K562 (cell line): Measurements from ENCODE around the gene FRMPD1. TPM values are rescaled to one million over a fixed set of nuclear protein-coding genes. Genes with fewer than 3 reads are reported as not detected.

Experiments
- BRCA1 ChIP-seq, 2 experiments: fragments of 450-650 bp in 1 of 2; sonication (generic) in 1 of 2; formaldehyde crosslinking in 1 of 2; IDR thresholded peaks; 2 replicates each; pipeline versions ENCODE4 v1.5.0 to v1.6.1; 2017 to 2020; ENCODE audit warnings: mild to moderate bottlenecking in 1 of 2, missing genetic modification reagents in 1 of 2
- CBX5 ChIP-seq: IDR thresholded peaks from 2 replicates; pipeline ENCODE4 v1.6.1; 2014; ENCODE audit warnings: low read depth, borderline replicate concordance
- E2F1 ChIP-seq: sonication (generic); formaldehyde crosslinking; IDR thresholded peaks from 2 replicates; pipeline ENCODE4 v1.8.1; 2023; ENCODE audit warnings: mild to moderate bottlenecking, missing genetic modification reagents, moderate library complexity
- E2F5 ChIP-seq: sonication (generic); formaldehyde crosslinking; IDR thresholded peaks from 2 replicates; pipeline ENCODE4 v1.8.0; 2022; ENCODE audit warnings: mild to moderate bottlenecking, missing genetic modification reagents
- EGR1 ChIP-seq: fragments of 450-650 bp; conservative IDR thresholded peaks from 2 replicates; pipeline ENCODE4 v1.6.1; 2017; ENCODE audit warnings: mild to moderate bottlenecking
- ELF1 ChIP-seq: fragments of 200-800 bp; sonication (Bioruptor generic); IDR thresholded peaks from 2 replicates; pipeline ENCODE4 v1.6.1; 2016; ENCODE audit warnings: missing genetic modification characterization, missing compliant biosample characterization
- ERF ChIP-seq: fragments of 450-650 bp; formaldehyde crosslinking; IDR thresholded peaks from 2 replicates; pipeline ENCODE4 v1.4.0; 2020; ENCODE audit warnings: mild to moderate bottlenecking, mixed read lengths
- EZH2 ChIP-seq: IDR thresholded peaks from 2 replicates; pipeline ENCODE4 v1.6.1; 2012; ENCODE audit warnings: low read depth, mild to moderate bottlenecking, inconsistent platforms, low read length, borderline replicate concordance
- KLF10 ChIP-seq: fragments of 250-450 bp; sonication (Bioruptor Pico); IDR thresholded peaks from 2 replicates; pipeline ENCODE4 v1.6.1; 2021; ENCODE audit warnings: matching md5 sums
- PBX2 ChIP-seq, 2 experiments: IDR thresholded peaks in 1 of 2; conservative IDR thresholded peaks in 1 of 2; 2 replicates each; pipeline ENCODE4 v1.6.1; 2016; ENCODE audit warnings: low read depth in 2 of 2, mild to moderate bottlenecking in 1 of 2, missing compliant biosample characterization in 1 of 2, missing genetic modification characterization in 1 of 2, moderate library complexity in 1 of 2
- POLR3A ChIP-seq: IDR thresholded peaks from 2 replicates; pipeline ENCODE4 v1.6.1; 2011; ENCODE audit warnings: borderline replicate concordance, mild to moderate bottlenecking, moderate library complexity; ENCODE audit not compliant: insufficient read length, insufficient read depth; ENCODE audit errors: extremely low read depth
- TSC22D4 ChIP-seq: fragments of 450-650 bp; IDR thresholded peaks from 2 replicates; pipeline ENCODE4 v1.6.1; 2016; ENCODE audit warnings: missing genetic modification characterization, missing biosample characterization, control low read depth
- ZC3H8 ChIP-seq: fragments of 450-650 bp; IDR thresholded peaks from 2 replicates; pipeline ENCODE4 v1.6.1; 2017
- ZFX ChIP-seq: sonication (generic); formaldehyde crosslinking; IDR thresholded peaks from 2 replicates; pipeline ENCODE4 v1.8.0; 2022; ENCODE audit warnings: mild to moderate bottlenecking, missing genetic modification reagents, moderate library complexity
- polyA plus RNA-seq, 8 experiments: library from polyadenylated mRNA; depleted of rRNA in 4 of 8; stranded (reverse) in 5 of 8; unstranded in 3 of 8; fragments of >200 nt; fragmentation: Nextera tagmentation in 2 of 8; fragmentation: Illumina TruSeq in 1 of 8; extraction: Ambion mirVana in 2 of 8; extraction: Trizol in 1 of 8; gene quantifications; 2 replicates each; pipeline versions ENCODE4 v1.2.1 to v1.2.3, GENCODE V29; 2011 to 2014; ENCODE audit warnings: inconsistent platforms in 1 of 8, missing spikeins in 1 of 8
- total RNA-seq, 7 experiments: library from RNA; depleted of rRNA in 6 of 7; stranded (reverse); fragments of >200 nt in 6 of 7; fragmentation: Illumina TruSeq in 2 of 7; extraction: Trizol in 2 of 7; gene quantifications; 2 replicates each; pipeline versions ENCODE4 v1.2.1 to v1.2.3, GENCODE V29; 2011 to 2021; ENCODE audit warnings: low replicate concordance in 1 of 7
- TF ChIP-seq, protein P1 (sequence below): IDR thresholded peaks from 3 replicates; pipeline ENCODE4 v1.6.1; 2011; ENCODE audit warnings: borderline replicate concordance, mild to moderate bottlenecking, moderate library complexity; ENCODE audit not compliant: insufficient read length; ENCODE audit errors: extremely low read depth
- TF ChIP-seq, protein P2 (sequence below), 3 experiments: IDR thresholded peaks in 2 of 3; conservative IDR thresholded peaks in 1 of 3; 2 replicates each; pipeline ENCODE4 v1.5.1; 2011 to 2012; ENCODE audit warnings: low read length in 3 of 3, mild to moderate bottlenecking in 3 of 3, control low read depth in 2 of 3, improper control_type of control experiment in 1 of 3, inconsistent platforms in 1 of 3, low read depth in 1 of 3, mixed read lengths in 1 of 3, moderate library complexity in 1 of 3; ENCODE audit not compliant: insufficient read depth in 2 of 3

The FRMPD1 gene
- total and polyA plus RNA-seq, 9 of the 15 experiments (the other 6 are each of a cell fraction or from before 2014, with no cell fraction given) = not detected

DNA sequence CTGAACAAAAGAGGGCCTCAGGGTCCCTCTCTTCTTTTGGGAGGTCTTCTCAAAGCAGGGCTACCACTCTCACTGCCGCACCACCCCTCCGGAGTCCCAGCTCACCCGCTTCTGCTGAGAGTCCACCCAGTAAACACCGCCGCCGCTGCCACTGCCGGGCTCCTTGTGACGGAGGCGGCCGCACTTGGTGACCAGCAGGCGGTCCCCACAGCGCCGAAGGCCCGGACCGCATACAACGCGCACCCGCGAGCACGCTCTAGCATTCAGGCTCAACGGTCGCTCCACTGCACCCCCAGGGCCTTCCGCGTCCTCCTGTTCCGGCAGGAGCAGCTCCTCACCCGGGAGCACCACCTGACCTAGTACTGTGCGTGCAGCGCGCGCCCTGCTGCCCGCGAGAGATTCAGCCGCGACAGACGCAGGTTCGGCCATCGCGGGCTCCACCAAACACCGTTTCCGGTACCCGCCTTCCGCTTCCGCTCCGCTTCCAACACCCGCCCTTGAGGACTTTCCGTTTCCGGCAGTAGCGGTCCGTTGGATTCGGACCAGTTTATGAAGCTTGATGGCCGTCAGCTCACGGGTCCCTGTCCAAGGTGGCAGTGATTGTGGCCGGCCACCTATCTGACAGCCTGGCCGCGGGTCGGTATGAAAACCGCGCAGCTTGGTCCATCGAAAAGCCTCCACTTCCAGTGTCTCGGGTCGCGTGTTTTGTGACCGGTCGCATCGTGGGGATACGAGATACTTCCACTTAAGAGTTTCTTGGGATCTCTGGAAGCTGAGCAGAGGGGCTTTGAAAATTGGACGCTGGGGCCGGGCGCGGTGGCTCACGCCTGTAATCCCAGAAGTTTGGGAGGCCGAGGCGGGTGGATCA lies 134.1 kb downstream of the FRMPD1 start, which contains the start of gene EXOSC3 (continued):
- TF ChIP-seq PBX2 (CRISPR knock-in tag; IDR thresholded peaks at IDR 0.05; ENCODE audit: low read depth) (no peak), PBX2 (tag; conservative IDR thresholded peaks at IDR 0.05; ENCODE audit: low read depth) (no peak), ERF (no peak; the same call in 1 of the 2 replicates), ZFX (CRISPR knock-in tag) (peak; percentile 90), ZC3H8 (no peak), KLF10 (no peak), TSC22D4 (tag) (no peak), EZH2 (no peak), BRCA1 (IDR thresholded peaks at IDR 0.05) (no peak), BRCA1 (CRISPR knock-in tag; IDR thresholded peaks at IDR 0.05) (no peak), EGR1 (no peak), E2F5 (CRISPR knock-in tag) (peak; percentile 78; the same call in 1 of the 2 replicates), E2F1 (CRISPR knock-in tag) (peak; percentile 93), ELF1 (tag) (peak; percentile 95), CBX5 (0 out of 2 replicates have a peak, but pooled peaks have one; percentile 27), POLR3A (no peak)
- TF ChIP-seq, protein P1, sequence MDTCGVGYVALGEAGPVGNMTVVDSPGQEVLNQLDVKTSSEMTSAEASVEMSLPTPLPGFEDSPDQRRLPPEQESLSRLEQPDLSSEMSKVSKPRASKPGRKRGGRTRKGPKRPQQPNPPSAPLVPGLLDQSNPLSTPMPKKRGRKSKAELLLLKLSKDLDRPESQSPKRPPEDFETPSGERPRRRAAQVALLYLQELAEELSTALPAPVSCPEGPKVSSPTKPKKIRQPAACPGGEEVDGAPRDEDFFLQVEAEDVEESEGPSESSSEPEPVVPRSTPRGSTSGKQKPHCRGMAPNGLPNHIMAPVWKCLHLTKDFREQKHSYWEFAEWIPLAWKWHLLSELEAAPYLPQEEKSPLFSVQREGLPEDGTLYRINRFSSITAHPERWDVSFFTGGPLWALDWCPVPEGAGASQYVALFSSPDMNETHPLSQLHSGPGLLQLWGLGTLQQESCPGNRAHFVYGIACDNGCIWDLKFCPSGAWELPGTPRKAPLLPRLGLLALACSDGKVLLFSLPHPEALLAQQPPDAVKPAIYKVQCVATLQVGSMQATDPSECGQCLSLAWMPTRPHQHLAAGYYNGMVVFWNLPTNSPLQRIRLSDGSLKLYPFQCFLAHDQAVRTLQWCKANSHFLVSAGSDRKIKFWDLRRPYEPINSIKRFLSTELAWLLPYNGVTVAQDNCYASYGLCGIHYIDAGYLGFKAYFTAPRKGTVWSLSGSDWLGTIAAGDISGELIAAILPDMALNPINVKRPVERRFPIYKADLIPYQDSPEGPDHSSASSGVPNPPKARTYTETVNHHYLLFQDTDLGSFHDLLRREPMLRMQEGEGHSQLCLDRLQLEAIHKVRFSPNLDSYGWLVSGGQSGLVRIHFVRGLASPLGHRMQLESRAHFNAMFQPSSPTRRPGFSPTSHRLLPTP = no peak
- TF ChIP-seq, protein P2, sequence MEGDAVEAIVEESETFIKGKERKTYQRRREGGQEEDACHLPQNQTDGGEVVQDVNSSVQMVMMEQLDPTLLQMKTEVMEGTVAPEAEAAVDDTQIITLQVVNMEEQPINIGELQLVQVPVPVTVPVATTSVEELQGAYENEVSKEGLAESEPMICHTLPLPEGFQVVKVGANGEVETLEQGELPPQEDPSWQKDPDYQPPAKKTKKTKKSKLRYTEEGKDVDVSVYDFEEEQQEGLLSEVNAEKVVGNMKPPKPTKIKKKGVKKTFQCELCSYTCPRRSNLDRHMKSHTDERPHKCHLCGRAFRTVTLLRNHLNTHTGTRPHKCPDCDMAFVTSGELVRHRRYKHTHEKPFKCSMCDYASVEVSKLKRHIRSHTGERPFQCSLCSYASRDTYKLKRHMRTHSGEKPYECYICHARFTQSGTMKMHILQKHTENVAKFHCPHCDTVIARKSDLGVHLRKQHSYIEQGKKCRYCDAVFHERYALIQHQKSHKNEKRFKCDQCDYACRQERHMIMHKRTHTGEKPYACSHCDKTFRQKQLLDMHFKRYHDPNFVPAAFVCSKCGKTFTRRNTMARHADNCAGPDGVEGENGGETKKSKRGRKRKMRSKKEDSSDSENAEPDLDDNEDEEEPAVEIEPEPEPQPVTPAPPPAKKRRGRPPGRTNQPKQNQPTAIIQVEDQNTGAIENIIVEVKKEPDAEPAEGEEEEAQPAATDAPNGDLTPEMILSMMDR (IDR thresholded peaks at IDR 0.05 in 2 of 3, conservative IDR thresholded peaks at IDR 0.05 in 1 of 3; ENCODE audit: insufficient read depth in 2 of 3, low read depth in 1 of 3, low read length in 3 of 3) = peak; percentile 26 to 41 (median 29); a peak in 3 of 6 replicates
